Prostate gland (tissue), 2 donors: ENCODE measurements around the gene CMTM8. TPM values are rescaled to one million over a fixed set of nuclear protein-coding genes. Genes with fewer than 3 reads are reported as not detected.
A peak's percentile ranks its signal among the peaks of the same experiment; 100 is the strongest.

Experiments used
- DNase-seq: peaks from one replicate; pipeline ENCODE4 v3.0.0-alpha.2; 2019; ENCODE audit warnings: low spot score
- H3K27ac ChIP-seq, 2 donors: fragments of 200-600 bp; sonication (generic); 2 replicates each; pipeline ENCODE4 v1.5.1; 2017 to 2019
- H3K27me3 ChIP-seq: fragments of 200-600 bp; sonication (generic); replicated peaks from 2 replicates; pipeline ENCODE4 v1.5.1; 2019; ENCODE audit not compliant: insufficient read depth
- H3K36me3 ChIP-seq, 2 donors: fragments of 200-600 bp; sonication (generic); 1 replicate in 1 of 2; 2 replicates in 1 of 2; pipeline versions ENCODE4 v1.5.1 to v1.8.1; 2017 to 2019
- H3K4me1 ChIP-seq: fragments of 200-600 bp; sonication (generic); replicated peaks from 2 replicates; pipeline ENCODE4 v1.5.1; 2019
- H3K4me3 ChIP-seq, 2 donors: fragments of 200-600 bp; sonication (generic); 2 replicates each; pipeline ENCODE4 v1.5.1; 2017 to 2019
- H3K9me3 ChIP-seq: fragments of 200-600 bp; sonication (generic); 2 replicates; pipeline ENCODE4 v1.5.1; 2017
- POLR2A ChIP-seq: fragments of 450-650 bp; IDR thresholded peaks from one replicate; pipeline ENCODE4 v1.6.1; 2016; ENCODE audit warnings: antibody characterized with exemption, mild to moderate bottlenecking
- POLR2AphosphoS5 ChIP-seq: sonication (generic); formaldehyde crosslinking; IDR thresholded peaks from one replicate; pipeline ENCODE4 v1.6.1; 2017; ENCODE audit warnings: antibody characterized with exemption
- WGBS: methylation state at CpG from one replicate; pipeline ENCODE4 v1.1.5; 2018; 5-methylcytosine and 5-hydroxymethylcytosine counted together
- intact Hi-C: fragments of 100-400 bp; cut with DNase I; formaldehyde crosslinking; loops from one replicate; pipeline ENCODE4 v1.14.2; 2022
- total RNA-seq, 2 donors: library from RNA; depleted of rRNA; stranded (reverse); fragments of >200 nt; gene quantifications; one replicate each; pipeline ENCODE4 v1.1.0, GENCODE V29; 2016
- TF ChIP-seq, protein P1 (sequence below), 4 experiments: fragments of 200-600 bp in 2 of 4; fragments of 450-650 bp in 2 of 4; sonication (generic) in 2 of 4; IDR thresholded peaks; 1 replicate in 3 of 4; 2 replicates in 1 of 4; pipeline ENCODE4 v1.5.1; 2016 to 2019; ENCODE audit warnings: antibody characterized with exemption in 4 of 4, mild to moderate bottlenecking in 2 of 4, moderate library complexity in 2 of 4

The CMTM8 gene
- total RNA-seq, 2 donors from 2014 or later = 28.8 to 30.3 TPM

DNA sequence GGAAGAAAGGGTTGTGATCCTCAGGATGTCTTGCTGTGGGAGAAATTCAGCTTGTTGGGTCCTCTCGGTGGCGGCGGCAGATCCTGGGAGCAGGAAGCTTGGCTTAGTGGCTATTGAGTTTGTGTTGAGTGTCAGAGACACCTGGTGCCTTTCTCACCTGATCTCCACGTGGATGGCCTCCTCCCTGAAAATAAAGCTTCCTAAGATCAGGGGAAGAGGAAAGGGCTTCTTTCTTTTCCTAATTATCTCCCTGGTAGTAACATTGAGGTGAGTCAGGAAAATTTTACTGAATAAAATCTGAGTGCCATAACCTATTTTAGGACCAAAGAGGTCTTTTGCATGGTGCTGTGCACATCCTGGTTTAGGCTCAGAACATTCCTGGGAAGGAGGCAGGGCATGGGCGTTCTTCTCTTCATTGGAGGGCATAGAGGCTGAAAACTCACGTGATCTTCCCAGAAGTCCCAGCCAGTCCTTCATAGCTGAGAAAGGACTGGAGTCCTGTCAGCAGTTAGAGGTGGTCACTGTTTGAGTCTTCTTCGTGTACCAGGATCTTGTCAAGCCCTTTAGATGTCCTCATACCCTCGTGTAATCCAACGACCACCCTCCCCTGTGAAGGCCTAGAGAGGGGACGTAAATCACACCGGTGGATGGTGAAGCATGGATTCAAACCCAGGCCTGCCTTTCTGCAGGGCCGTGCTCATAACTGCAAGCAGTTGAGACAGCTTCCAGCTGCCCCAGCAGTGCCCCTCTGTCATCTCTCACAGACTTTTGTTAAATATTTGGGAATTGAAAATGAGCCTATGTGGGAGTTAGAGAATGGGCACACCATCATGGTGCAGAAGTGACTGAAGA lies 1.1 kb downstream of the CMTM8 start:
- H3K4me1 ChIP-seq = no peaks in the 10 kb centered on the region
- intact Hi-C loops = no loop called here
- TF ChIP-seq, protein P1, sequence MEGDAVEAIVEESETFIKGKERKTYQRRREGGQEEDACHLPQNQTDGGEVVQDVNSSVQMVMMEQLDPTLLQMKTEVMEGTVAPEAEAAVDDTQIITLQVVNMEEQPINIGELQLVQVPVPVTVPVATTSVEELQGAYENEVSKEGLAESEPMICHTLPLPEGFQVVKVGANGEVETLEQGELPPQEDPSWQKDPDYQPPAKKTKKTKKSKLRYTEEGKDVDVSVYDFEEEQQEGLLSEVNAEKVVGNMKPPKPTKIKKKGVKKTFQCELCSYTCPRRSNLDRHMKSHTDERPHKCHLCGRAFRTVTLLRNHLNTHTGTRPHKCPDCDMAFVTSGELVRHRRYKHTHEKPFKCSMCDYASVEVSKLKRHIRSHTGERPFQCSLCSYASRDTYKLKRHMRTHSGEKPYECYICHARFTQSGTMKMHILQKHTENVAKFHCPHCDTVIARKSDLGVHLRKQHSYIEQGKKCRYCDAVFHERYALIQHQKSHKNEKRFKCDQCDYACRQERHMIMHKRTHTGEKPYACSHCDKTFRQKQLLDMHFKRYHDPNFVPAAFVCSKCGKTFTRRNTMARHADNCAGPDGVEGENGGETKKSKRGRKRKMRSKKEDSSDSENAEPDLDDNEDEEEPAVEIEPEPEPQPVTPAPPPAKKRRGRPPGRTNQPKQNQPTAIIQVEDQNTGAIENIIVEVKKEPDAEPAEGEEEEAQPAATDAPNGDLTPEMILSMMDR (IDR thresholded peaks at IDR 0.05) = no peak
- TF ChIP-seq POLR2A = no peak
- no peak for TF ChIP-seq POLR2AphosphoS5
- H3K9me3 ChIP-seq = no peaks in the 10 kb centered on the region
- H3K4me3 ChIP-seq = peak overlapping the region; percentile 58 to 74
- H3K27ac ChIP-seq = peak overlapping the region; percentile 61 to 70
- WGBS = 41% methylated on average over 12 of the region's 12 CpGs
- no peaks in the 10 kb centered on the region for H3K27me3 ChIP-seq
- DNase-seq = peak; percentile 19
- H3K36me3 ChIP-seq = no peaks in the 10 kb centered on the region

GRCh38 chr3:32240159-32240545 lies 1.7 kb downstream of the CMTM8 start:
- no peaks in the 10 kb centered on the region for H3K4me1 ChIP-seq
- peak; percentile 48 for DNase-seq
- no peak for TF ChIP-seq POLR2A
- peak; percentile 29 for TF ChIP-seq POLR2AphosphoS5
- 53% methylated on average over 6 of the region's 6 CpGs for WGBS
- H3K9me3 ChIP-seq = no peaks in the 10 kb centered on the region
- H3K4me3 ChIP-seq = peak overlapping the region in 1 of 2 donors; percentile 74
- no peak overlapping the region for H3K27ac ChIP-seq
- H3K27me3 ChIP-seq = no peaks in the 10 kb centered on the region
- intact Hi-C loops = no loop called here
- no peaks in the 10 kb centered on the region for H3K36me3 ChIP-seq

GRCh38 chr3:32241100-32241499 lies 2.6 kb downstream of the CMTM8 start:
- no peaks in the 10 kb centered on the region for H3K27me3 ChIP-seq
- no peak overlapping the region for H3K27ac ChIP-seq
- TF ChIP-seq POLR2A (no peak), POLR2AphosphoS5 (no peak)
- TF ChIP-seq, protein P1 (IDR thresholded peaks at IDR 0.05) = no peak
- 85% methylated on average over 4 of the region's 4 CpGs for WGBS
- H3K4me1 ChIP-seq = no peaks in the 10 kb centered on the region
- intact Hi-C loops = no loop called here
- H3K36me3 ChIP-seq = no peaks in the 10 kb centered on the region
- DNase-seq = no peak
- no peak overlapping the region for H3K4me3 ChIP-seq
- H3K9me3 ChIP-seq = no peaks in the 10 kb centered on the region

DNA sequence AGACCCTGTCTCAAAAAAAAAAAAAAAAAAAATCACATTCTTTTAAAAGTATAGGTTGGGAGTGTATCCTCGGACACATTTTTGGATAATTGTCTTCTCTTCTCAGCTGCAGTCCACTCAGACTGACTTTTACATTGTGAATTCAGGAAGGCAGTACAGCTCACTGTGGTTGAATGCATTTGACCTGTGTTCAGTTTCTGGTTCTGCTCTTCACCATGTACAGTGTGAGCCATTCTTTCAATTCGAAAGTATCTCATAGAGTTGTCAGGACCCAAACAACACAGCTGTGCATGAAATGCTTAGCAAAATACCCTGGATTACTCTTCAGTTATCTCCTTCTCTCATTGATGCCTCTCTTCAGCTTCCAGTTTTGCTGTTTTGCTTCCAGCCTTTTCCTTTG lies 5.0 kb downstream of the CMTM8 start:
- no peak overlapping the region for H3K27ac ChIP-seq
- no peaks in the 10 kb centered on the region for H3K4me1 ChIP-seq
- WGBS = 95% methylated on average over 2 of the region's 2 CpGs
- H3K27me3 ChIP-seq = no peaks in the 10 kb centered on the region
- no peaks in the 10 kb centered on the region for H3K36me3 ChIP-seq
- no peaks in the 10 kb centered on the region for H3K9me3 ChIP-seq
- intact Hi-C loops = no loop called here
- TF ChIP-seq, protein P1 (IDR thresholded peaks at IDR 0.05) = no peak
- TF ChIP-seq POLR2A (no peak), POLR2AphosphoS5 (no peak)
- no peak overlapping the region for H3K4me3 ChIP-seq
- no peak for DNase-seq

DNA sequence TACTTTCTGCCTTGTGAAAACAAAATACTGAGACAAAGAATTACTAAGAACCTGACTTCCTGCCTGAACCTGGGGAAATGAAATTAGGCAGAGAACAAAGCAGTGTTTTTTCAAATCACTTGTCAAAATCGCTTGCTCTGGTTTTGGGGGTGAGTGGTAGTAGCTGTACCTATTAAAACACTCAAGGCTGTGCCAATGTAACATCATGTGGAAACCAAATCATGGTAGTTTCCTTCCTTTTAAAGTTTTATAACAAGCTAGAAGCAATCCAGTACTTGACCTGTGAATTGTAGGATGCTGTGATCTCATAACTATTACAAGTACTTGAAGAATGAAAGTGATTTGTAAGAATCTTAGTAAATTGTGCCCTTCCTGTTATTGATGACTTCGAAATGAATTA lies 6.7 kb downstream of the CMTM8 start:
- Histone ChIP-seq H3K36me3 (no peaks in the 10 kb centered on the region), H3K4me3 (no peak overlapping the region), H3K9me3 (no peaks in the 10 kb centered on the region), H3K27ac (no peak overlapping the region), H3K4me1 (no peaks in the 10 kb centered on the region), H3K27me3 (no peaks in the 10 kb centered on the region)
- DNase-seq = no peak
- TF ChIP-seq, protein P1 (IDR thresholded peaks at IDR 0.05) = no peak
- TF ChIP-seq POLR2AphosphoS5 (no peak), POLR2A (no peak)
- 62% methylated on average over 2 of the region's 2 CpGs for WGBS
- intact Hi-C loops = no loop called here
